HG02571 (cell line): ENCODE results near the gene ATP2A3.
A peak's percentile ranks its signal among the peaks of the same experiment; 100 is the strongest.

Experiments
- ATAC-seq: cut with Tn5 transposase; IDR thresholded peaks from one replicate; pipeline ENCODE4 v1.9.1; 2021; ENCODE audit warnings: mild to moderate bottlenecking, moderate library complexity; ENCODE audit not compliant: unreplicated experiment

Gene ATP2A3

GRCh38 chr17:3964203-3965117, at the start of gene ATP2A3:
Gene ATP2A3, minus strand, starts transcription at chr17:3964437. Its CDS starts 146 bp downstream, at chr17:3964291.
- ATAC-seq, result peak; percentile 35

GRCh38 chr17:4010754-4011153, 46.5 kb upstream of the ATP2A3 start:
- ATAC-seq, result no peak

GRCh38 chr17:4009186-4009785, 45.0 kb upstream of the ATP2A3 start:
- ATAC-seq, result no peak

- ATAC-seq, result no peak
These were observed 44.4 kb upstream of the ATP2A3 start for GRCh38 chr17:4008441-4009185.

- ATAC-seq, result no peak
These were observed 43.8 kb upstream of the ATP2A3 start for GRCh38 chr17:4008082-4008435.

- no peak for ATAC-seq
These were observed 43.3 kb upstream of the ATP2A3 start for GRCh38 chr17:4007346-4008081.

GRCh38 chr17:4006745-4007211, 42.5 kb upstream of the ATP2A3 start:
- ATAC-seq, result no peak

- ATAC-seq, result no peak
These were observed 41.9 kb upstream of the ATP2A3 start for GRCh38 chr17:4006165-4006589.

GRCh38 chr17:4005296-4006164, 41.3 kb upstream of the ATP2A3 start:
- no peak for ATAC-seq

GRCh38 chr17:4004517-4005295, 40.5 kb upstream of the ATP2A3 start:
- ATAC-seq, result no peak

GRCh38 chr17:4003501-4004421, 39.5 kb upstream of the ATP2A3 start:
- no peak for ATAC-seq

GRCh38 chr17:4003131-4003500, 38.9 kb upstream of the ATP2A3 start:
- ATAC-seq, result no peak

GRCh38 chr17:4001048-4001590, 36.9 kb upstream of the ATP2A3 start:
- ATAC-seq, result no peak

- no peak for ATAC-seq
These were observed 34.2 kb upstream of the ATP2A3 start for GRCh38 chr17:3998436-3998835.

- ATAC-seq, result no peak
These were observed 30.8 kb upstream of the ATP2A3 start for GRCh38 chr17:3995067-3995466.

GRCh38 chr17:3994221-3994576, 30.0 kb upstream of the ATP2A3 start:
- ATAC-seq, result no peak

GRCh38 chr17:3993493-3994220, 29.4 kb upstream of the ATP2A3 start:
- no peak for ATAC-seq
